VCaP (cell line): ENCODE measurements around the gene TERT.

Experiments
- H3K27ac ChIP-seq: fragments of 450-650 bp; 2 replicates; pipeline ENCODE4 v1.5.1; 2017
- CTCF ChIP-seq: fragments of 450-650 bp; conservative IDR thresholded peaks from 2 replicates; pipeline ENCODE4 v1.5.1; 2017; ENCODE audit warnings: mild to moderate bottlenecking, moderate library complexity

TERT gene

DNA sequence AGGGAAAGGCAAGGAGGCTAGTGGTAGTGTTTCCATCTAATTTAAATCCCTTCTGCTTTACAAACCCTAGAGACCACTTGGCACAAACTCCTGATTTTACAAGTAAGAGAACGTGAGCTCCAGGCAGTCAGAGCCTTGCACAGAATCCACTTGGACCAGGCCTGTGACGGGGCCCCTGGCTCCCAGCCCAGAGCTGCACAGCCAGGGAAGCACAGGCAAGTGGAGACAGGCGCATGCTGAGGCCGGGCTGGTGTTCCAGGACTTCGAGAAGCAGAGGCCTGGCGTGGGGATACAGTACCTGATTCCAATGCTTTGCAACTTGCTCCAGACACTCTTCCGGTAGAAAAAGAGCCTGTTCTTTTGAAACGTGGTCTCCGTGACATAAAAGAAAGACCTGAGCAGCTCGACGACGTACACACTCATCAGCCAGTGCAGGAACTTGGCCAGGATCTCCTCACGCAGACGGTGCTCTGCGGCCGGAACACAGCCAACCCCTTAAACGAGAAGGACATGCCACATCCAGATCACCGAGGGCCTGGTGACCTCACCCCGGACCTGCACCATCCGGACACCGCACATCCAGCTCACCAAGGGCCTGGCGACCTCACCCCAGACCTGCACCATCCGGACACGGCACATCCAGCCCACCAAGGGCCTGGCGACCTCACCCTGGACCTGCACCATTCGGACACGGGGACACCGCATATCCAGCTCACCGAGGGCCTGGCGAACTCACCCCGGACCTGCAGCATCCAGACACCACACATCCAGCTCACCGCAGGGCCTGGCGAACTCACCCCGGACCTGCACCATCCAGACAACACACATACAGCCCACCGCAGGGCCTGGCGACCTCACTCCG is 12.5 kb downstream of the TERT start:
- no peak for TF ChIP-seq CTCF
- H3K27ac ChIP-seq: no peak overlapping the region

GRCh38 chr5:1281038-1281882 is 13.6 kb downstream of the TERT start:
- TF ChIP-seq CTCF: no peak
- H3K27ac ChIP-seq: no peak overlapping the region

DNA sequence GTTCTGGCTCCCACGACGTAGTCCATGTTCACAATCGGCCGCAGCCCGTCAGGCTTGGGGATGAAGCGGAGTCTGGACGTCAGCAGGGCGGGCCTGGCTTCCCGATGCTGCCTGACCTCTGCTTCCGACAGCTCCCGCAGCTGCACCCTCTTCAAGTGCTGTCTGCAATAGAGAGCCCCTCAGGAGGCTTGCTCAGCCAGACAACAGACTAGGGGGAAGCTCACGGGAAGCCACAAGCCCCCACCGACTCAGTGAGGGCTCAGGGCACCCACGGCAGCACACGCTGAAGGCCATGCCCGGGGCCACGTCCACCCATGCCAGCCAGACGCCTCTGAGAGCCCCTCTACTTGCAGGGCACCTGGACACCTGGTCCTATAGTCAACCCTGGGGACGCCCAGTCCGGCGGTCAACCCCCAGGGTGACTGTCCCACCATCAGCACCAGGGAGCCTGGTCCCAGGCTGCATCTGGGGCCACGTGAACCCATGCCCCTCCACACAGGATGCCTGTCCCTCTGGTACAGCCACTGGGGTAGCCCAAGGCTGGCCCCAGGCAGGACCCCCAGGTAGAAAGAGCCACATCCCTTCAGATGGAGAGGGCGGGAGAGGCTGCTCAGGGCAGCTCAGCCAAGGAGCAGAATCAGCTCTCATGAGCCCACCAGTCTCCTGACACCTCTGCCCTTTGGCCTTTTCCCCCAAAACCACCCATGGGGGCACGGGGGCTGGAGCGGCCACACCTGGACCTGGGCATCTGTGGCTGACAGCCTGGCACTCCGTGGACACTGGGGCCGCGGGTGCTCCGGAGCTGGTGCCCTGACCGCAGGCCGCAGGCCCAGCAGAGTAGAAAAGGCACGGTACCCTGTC is 14.5 kb downstream of the TERT start:
- no peak overlapping the region for H3K27ac ChIP-seq
- no peak for TF ChIP-seq CTCF

DNA sequence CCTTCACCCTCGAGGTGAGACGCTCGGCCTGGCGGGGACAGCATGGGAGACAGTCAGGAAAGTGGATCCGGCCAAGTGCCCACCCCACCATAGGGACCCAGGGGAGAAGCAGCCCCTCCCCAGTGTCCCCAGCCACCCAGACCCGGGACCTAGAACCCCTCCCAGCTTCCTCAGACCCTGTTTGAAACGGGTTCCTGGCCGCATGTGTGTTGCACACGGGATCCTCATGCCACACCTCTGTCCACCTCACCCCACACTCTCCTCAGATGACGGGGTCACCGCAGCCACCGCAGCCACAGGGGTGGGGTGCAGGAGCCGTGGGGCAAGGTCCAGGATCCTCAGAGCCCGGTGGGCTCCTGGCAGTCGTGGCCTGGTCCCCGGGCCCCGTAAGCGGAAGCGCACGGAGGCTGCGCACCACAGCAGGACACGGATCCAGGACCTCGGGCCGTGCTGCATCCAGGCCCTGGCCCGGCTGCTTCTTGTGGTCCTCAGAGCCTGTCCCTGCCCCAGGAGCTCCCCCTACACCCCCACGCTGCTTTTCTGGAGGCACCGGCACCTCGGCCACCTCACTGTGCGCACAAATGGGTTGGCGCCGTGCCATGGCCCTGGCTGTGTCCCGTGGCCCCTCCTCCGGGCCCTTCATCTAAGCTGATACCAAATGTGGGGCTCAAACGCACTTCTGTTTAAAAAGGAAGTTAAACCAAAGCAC is 15.3 kb downstream of the TERT start:
- TF ChIP-seq CTCF: no peak
- no peak overlapping the region for H3K27ac ChIP-seq

DNA sequence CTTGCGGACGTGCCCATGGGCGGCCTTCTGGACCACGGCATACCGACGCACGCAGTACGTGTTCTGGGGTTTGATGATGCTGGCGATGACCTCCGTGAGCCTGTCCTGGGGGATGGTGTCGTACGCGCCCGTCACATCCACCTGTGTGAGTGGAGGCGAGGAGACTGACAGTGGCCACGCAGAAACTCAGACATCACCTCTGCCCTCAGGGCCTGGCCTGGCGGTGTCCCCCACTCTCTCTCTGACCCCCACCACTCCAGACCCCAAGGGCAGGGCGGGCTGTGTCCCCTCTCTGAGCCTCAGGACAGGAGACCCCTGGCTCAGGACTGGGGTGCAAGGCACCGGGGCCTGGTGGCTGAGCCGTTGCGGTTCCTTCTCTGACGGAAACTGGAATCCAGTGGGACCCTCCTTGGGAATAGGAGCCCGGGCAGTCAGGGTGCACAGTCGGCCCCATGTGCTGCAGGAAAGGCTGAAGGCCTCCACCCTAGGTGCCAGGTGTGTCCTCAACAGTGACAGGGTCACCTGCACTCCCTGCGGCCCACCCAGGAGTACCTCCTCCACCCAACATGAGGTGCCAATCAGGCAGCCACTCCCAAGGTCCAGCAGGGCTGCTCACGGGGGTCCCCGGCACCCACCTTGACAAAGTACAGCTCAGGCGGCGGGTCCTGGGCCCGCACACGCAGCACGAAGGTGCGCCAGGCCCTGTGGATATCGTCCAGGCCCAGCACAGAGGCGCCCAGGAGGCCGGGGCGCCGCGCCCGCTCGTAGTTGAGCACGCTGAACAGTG is 16.0 kb downstream of the TERT start:
- no peak for TF ChIP-seq CTCF
- no peak overlapping the region for H3K27ac ChIP-seq

DNA sequence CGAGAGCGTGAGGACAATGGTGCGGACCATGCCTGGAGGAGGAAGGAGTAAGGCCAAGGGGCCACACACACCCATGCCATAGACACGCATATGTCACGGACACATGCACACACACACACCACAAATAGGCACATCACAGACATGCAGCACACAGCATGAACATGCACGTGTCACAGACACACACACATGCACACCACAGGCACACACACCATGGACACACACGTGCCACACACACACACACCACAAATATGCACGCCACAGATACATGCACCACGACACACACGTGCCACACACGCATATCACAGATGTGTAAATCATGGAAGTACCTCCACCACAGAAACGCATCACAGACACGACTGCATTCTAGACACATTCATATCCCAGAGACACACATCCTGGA is 16.7 kb downstream of the TERT start:
- no peak overlapping the region for H3K27ac ChIP-seq
- TF ChIP-seq CTCF: no peak
